Omental fat pad (tissue), 4 donors: Measurements from ENCODE around the gene GPR85. TPM values are rescaled to one million over a fixed set of nuclear protein-coding genes. Genes with fewer than 3 reads are reported as not detected.
"Not testable (repeated sequence)": the region's sequence is repeated elsewhere in the genome, so short reads cannot be mapped to it uniquely, and the experiment has no call there.

Experiments used
- ATAC-seq: fragments of 150-250 bp; one replicate; pipeline ENCODE4 v1.9.1; 2016; ENCODE audit warnings: mild to moderate bottlenecking, moderate library complexity; ENCODE audit not compliant: low FRiP score
- DNase-seq: peaks from one replicate; pipeline ENCODE4 v3.0.0-alpha.2; 2019; ENCODE audit warnings: low spot score
- total RNA-seq, 4 donors: library from RNA; depleted of rRNA; stranded (reverse); fragments of >200 nt; gene quantifications; one replicate each; pipeline ENCODE4 v1.1.0, GENCODE V29; 2016
- TF ChIP-seq, protein P1 (sequence below), 3 donors: fragments of 450-650 bp; IDR thresholded peaks; one replicate each; pipeline ENCODE4 v1.5.1; 2016 to 2017; ENCODE audit warnings: antibody characterized with exemption in 3 of 3, mild to moderate bottlenecking in 3 of 3, moderate library complexity in 2 of 3

The GPR85 gene
- total RNA-seq, 4 donors from 2014 or later, result 0.82 to 1.8 (median 1.1) TPM

DNA sequence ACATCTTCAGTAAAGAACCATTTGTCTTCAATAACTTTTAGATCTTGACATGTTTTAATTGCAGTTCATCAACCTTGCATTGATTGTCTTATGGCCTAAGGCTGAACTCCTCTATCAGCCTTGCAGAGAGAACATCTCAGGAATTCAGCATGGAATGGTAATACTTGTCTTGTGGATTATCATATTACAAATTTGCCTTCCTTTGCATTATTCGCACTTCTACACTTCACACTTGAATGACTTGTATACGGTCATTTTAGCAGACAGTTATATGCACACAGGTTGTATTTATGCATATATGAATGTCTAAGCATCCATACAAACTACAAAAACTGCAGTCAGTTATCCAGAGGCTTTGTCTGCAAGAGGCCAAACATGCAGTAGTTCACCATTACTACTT, 31.7 kb downstream of the GPR85 start:
- no peak for DNase-seq
- TF ChIP-seq, protein P1, sequence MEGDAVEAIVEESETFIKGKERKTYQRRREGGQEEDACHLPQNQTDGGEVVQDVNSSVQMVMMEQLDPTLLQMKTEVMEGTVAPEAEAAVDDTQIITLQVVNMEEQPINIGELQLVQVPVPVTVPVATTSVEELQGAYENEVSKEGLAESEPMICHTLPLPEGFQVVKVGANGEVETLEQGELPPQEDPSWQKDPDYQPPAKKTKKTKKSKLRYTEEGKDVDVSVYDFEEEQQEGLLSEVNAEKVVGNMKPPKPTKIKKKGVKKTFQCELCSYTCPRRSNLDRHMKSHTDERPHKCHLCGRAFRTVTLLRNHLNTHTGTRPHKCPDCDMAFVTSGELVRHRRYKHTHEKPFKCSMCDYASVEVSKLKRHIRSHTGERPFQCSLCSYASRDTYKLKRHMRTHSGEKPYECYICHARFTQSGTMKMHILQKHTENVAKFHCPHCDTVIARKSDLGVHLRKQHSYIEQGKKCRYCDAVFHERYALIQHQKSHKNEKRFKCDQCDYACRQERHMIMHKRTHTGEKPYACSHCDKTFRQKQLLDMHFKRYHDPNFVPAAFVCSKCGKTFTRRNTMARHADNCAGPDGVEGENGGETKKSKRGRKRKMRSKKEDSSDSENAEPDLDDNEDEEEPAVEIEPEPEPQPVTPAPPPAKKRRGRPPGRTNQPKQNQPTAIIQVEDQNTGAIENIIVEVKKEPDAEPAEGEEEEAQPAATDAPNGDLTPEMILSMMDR (IDR thresholded peaks at IDR 0.05), result no peak
- no peak for ATAC-seq

DNA sequence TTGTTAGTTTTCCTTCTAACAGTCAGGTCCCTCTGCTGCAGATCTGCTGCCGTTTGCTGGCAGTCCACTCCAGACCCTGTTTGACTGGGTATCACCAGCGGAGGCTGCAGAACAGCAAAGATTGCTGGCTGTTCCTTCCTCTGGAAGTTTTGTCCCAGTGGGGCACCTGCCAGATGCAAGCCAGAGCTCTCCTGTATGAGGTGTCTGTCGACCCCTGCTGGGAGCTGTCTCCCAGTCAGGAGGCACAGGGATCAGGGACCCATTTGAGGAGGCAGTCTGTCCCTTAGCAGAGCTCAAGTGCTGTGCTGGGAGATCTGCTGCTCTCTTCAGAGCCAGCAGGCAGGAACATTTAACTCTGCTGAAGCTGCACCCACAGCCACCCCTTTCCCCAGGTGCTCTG, 32.4 kb downstream of the GPR85 start:
- not testable (repeated sequence) for ATAC-seq, DNase-seq

DNA sequence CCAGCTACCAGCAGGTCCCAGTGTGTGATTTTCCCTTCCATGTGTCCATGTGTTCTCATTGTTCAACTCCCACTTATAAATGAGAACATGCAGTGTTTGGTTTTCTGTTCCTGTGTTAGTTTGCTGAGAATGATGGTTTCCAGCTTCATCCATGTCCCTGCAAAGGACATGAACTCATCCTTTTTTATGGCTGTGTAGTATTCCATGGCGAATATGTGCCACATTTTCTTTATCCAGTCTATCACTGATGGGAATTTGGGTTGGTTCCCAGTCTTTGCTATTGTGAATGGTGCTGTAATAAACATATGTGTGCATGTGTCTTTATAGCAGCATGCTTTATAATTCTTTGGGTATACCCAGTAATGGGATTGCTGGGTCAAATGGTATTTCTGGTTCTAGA, 37.4 kb downstream of the GPR85 start:
- DNase-seq, ATAC-seq: not testable (repeated sequence)

DNA sequence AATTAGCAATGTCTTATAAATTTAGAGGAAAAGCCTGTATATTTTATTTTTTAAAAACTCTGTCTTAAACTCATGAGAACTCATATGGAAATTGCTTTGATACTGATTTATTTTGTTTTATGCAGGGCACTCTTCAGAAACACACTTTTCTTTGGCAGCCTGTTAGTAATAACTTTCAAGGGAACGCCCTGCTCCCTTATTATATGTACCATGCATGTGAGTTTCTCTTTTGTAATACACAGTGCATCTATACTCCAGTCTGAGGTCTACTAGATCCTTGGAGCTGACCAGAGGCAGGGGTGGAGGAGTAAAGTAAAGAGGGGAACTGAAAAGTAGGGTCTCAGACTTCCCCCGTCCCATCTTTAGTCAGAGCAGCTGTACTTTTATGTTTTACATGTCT, 40.2 kb downstream of the GPR85 start:
- TF ChIP-seq, protein P1 (IDR thresholded peaks at IDR 0.05), result no peak
- no peak for ATAC-seq

DNA sequence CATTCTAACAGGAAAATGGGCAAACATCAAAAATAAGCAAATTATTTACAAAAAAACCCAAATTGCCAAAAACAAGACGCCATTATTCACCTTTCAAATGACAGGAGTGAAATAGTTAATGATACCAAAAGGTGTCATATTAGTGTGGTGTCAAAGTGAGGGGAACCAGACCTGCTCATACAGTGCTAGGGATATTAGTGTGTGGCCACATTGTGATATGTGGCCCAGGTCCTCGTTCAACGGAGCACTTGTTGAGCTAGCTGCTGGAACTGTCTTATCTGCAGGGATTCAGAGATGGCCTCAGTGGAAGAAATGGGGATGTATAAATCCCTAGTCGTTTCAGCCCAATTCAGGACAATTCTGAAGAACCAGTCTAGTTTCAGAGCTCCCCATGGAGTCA, 41.2 kb downstream of the GPR85 start:
- DNase-seq, result no peak

More for the DNA sequence above, 40.2 kb downstream of the GPR85 start:
- no peak for DNase-seq

DNA sequence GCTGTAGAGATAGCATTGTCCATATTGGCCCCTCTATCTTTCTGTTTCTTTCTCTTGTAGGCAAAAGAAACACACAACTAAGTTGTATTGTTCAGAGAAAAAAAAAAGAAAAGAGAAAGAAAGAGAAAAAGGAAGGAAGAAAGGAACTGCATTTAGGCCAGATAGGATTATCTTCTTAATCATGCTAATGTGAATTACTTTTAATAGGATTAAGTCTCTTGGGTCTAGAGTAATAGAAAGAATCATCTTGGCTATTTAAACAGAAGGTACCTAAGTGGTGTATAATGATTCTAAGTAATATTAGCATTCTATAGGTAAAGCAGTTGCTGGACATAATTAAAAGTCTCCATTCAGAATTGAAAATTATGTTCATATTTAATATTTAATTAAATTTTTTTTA, 42.2 kb downstream of the GPR85 start:
- ATAC-seq, result no peak
- TF ChIP-seq, protein P1 (IDR thresholded peaks at IDR 0.05), result no peak
- no peak for DNase-seq

More for the DNA sequence above, 41.2 kb downstream of the GPR85 start:
- no peak for ATAC-seq
- TF ChIP-seq, protein P1 (IDR thresholded peaks at IDR 0.05), result no peak

DNA sequence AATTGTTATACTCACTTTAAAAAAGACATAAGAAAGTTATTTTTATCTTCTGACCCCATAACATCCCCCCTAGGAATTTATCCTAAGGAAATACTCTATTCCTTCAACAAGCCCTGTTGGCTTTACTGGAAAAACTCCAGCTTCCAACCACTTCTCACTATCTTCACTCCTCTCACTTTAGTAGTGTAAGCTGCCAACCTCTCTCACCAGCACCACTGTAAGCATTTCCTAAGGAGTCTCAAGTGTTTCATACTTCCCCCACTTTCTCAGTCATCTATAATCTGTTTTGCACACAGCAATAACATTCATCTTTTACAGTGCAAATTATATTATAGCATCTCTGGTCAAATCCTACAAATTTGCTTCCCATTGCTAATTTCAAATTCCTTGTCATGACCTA, 45.8 kb downstream of the GPR85 start:
- ATAC-seq, result no peak
- no peak for DNase-seq
- TF ChIP-seq, protein P1 (IDR thresholded peaks at IDR 0.05), result no peak

DNA sequence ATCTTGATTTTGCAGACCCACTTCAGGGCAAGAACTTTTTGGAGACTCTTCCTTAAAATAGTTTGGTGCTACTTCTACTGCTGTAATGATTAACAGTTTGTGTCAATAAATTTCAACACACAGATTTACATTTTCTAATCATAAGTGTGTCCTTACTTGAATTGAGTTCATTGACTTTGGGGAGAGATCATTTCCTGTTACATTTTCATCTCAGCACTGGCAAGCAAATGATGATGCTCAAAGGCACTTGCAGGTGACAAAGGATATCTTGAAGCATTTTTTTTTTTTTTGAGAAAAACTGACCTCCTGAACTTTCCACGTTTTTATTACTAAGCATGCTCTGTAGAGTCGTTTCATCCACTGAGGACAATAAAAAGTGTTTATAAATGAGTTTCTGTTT, 52.7 kb downstream of the GPR85 start:
- TF ChIP-seq, protein P1 (IDR thresholded peaks at IDR 0.05), result no peak
- ATAC-seq, result no peak
- DNase-seq, result no peak

Other genes starting within 250 kb of the GPR85 start
- gene SMIM30, start 31.7 kb upstream of the GPR85 start, total RNA-seq, result 10 to 100 TPM; 24.7 to 49.0 (median 38.7) TPM